Neutrophil (primary cell): ENCODE results near the gene HHIPL1.

Source experiments
- H3K27ac ChIP-seq: fragments of 200-600 bp; sonication (generic); 2 replicates; pipeline ENCODE4 v1.5.1; 2016; ENCODE audit warnings: mild to moderate bottlenecking, moderate library complexity
- H3K27me3 ChIP-seq: fragments of 200-600 bp; sonication (generic); 2 replicates; pipeline ENCODE4 v1.6.0; 2016; ENCODE audit warnings: mild to moderate bottlenecking
- H3K36me3 ChIP-seq: fragments of 200-600 bp; sonication (generic); 2 replicates; pipeline ENCODE4 v1.5.1; 2017
- H3K4me1 ChIP-seq, 2 experiments: fragments of 200-600 bp in 1 of 2; sonication (generic) in 1 of 2; 1 replicate in 1 of 2; 2 replicates in 1 of 2; pipeline versions ENCODE4 v1.5.1 to v1.6.1; 2013 to 2016; ENCODE audit warnings: low read depth in 1 of 2, low read length in 1 of 2, mild to moderate bottlenecking in 1 of 2, moderate library complexity in 1 of 2; ENCODE audit not compliant: control insufficient read depth in 1 of 2, insufficient read depth in 1 of 2
- H3K4me3 ChIP-seq, 2 experiments: fragments of 200-600 bp in 1 of 2; sonication (generic) in 1 of 2; 1 replicate in 1 of 2; 2 replicates in 1 of 2; pipeline ENCODE4 v1.5.1; 2013 to 2016; ENCODE audit warnings: low read depth in 1 of 2, low read length in 1 of 2, mild to moderate bottlenecking in 1 of 2, moderate library complexity in 1 of 2
- H3K9me3 ChIP-seq: fragments of 200-600 bp; sonication (generic); 2 replicates; pipeline ENCODE4 v1.5.1; 2016
- CTCF ChIP-seq: fragments of 200-600 bp; sonication (generic); IDR thresholded peaks from 2 replicates; pipeline ENCODE4 v1.5.1; 2016; ENCODE audit warnings: antibody characterized with exemption

The HHIPL1 gene

GRCh38 chr14:99696929-99697328, 52.0 kb downstream of the HHIPL1 start:
- Histone ChIP-seq H3K4me3 (no peak overlapping the region), H3K9me3 (no peaks in the 10 kb centered on the region), H3K36me3 (no peaks in the 10 kb centered on the region), H3K4me1 (no peaks in the 10 kb centered on the region), H3K27me3 (peaks cover 38% of the 10 kb centered on the region), H3K27ac (no peak overlapping the region)
- TF ChIP-seq CTCF, result no peak

- H3K27ac ChIP-seq, result no peak overlapping the region
- H3K9me3 ChIP-seq, result peaks cover 2% of the 10 kb centered on the region
- H3K4me3 ChIP-seq, result no peak overlapping the region
- H3K36me3 ChIP-seq, result no peaks in the 10 kb centered on the region
- no peaks in the 10 kb centered on the region for H3K4me1 ChIP-seq
- no peak for TF ChIP-seq CTCF
- peaks cover 26% of the 10 kb centered on the region for H3K27me3 ChIP-seq
Measured at GRCh38 chr14:99698236-99698635, 53.3 kb downstream of the HHIPL1 start.

- Histone ChIP-seq H3K36me3 (no peaks in the 10 kb centered on the region), H3K27ac (no peak overlapping the region), H3K27me3 (peaks cover 26% of the 10 kb centered on the region), H3K4me1 (no peaks in the 10 kb centered on the region), H3K9me3 (peaks cover 6% of the 10 kb centered on the region), H3K4me3 (no peak overlapping the region)
- no peak for TF ChIP-seq CTCF
Measured at GRCh38 chr14:99698642-99699041, 53.7 kb downstream of the HHIPL1 start.

- peaks cover 26% of the 10 kb centered on the region for H3K27me3 ChIP-seq
- H3K4me1 ChIP-seq, result no peaks in the 10 kb centered on the region
- H3K4me3 ChIP-seq, result no peak overlapping the region
- no peaks in the 10 kb centered on the region for H3K36me3 ChIP-seq
- H3K27ac ChIP-seq, result no peak overlapping the region
- no peak for TF ChIP-seq CTCF
- H3K9me3 ChIP-seq, result peaks cover 7% of the 10 kb centered on the region
Measured at GRCh38 chr14:99699085-99699760, 54.3 kb downstream of the HHIPL1 start.

GRCh38 chr14:99699861-99700260, 54.9 kb downstream of the HHIPL1 start:
- no peaks in the 10 kb centered on the region for H3K4me1 ChIP-seq
- no peak for TF ChIP-seq CTCF
- no peak overlapping the region for H3K4me3 ChIP-seq
- H3K36me3 ChIP-seq, result no peaks in the 10 kb centered on the region
- H3K27me3 ChIP-seq, result peaks cover 21% of the 10 kb centered on the region
- peaks cover 7% of the 10 kb centered on the region for H3K9me3 ChIP-seq
- H3K27ac ChIP-seq, result no peak overlapping the region
